Measurements from ENCODE around the gene BATF2.

GRCh38 chr11:65042891-65043290 is 46.1 kb upstream of the BATF2 start:
- TF ChIP-seq POLR2A (IDR thresholded peaks at IDR 0.05; ENCODE audit: low read depth, low read length) (no peak), POLR2AphosphoS5 (IDR thresholded peaks at IDR 0.05; ENCODE audit: low read depth, low read length) (no peak), TAF1 (IDR thresholded peaks at IDR 0.05; ENCODE audit: borderline replicate concordance, low read depth, low read length) (no peak)

Measured in GM12892 (cell line).